ENCODE results near the gene LRRC26. TPM values are rescaled to one million over a fixed set of nuclear protein-coding genes. Genes with fewer than 3 reads are reported as not detected.

LRRC26 gene
- total and polyA plus RNA-seq, 2 of the 13 experiments (the other 11 are each of a cell fraction or from before 2014, with no cell fraction given), result not detected

GRCh38 chr9:137168904-137169856, 671 bp downstream of the LRRC26 start (continued):
- no peak for TF ChIP-seq FIP1L1 (IDR thresholded peaks at IDR 0.05; ENCODE audit: borderline replicate concordance, insufficient read depth, low read depth, low read length)
- TF ChIP-seq ZNF543 (CRISPR knock-in tag; IDR thresholded peaks at IDR 0.05), result no peak
- no peak for TF ChIP-seq RBM22 (optimal IDR thresholded peaks at IDR 0.05; ENCODE audit: low read length)
- TF ChIP-seq ZSCAN9 (CRISPR knock-in tag; IDR thresholded peaks at IDR 0.05; ENCODE audit: borderline replicate concordance), result no peak
- no peak for TF ChIP-seq CREB1 (IDR thresholded peaks at IDR 0.05)
- TF ChIP-seq CREB1 (CRISPR knock-in tag; IDR thresholded peaks at IDR 0.05), result no peak
- TF ChIP-seq ZSCAN21 (CRISPR knock-in tag; IDR thresholded peaks at IDR 0.05; ENCODE audit: borderline replicate concordance), result peak; percentile 18; the same call in 1 of the 2 replicates
- no peak for TF ChIP-seq JUN (CRISPR knock-in tag; IDR thresholded peaks at IDR 0.05)
- TF ChIP-seq PTBP1 (IDR thresholded peaks at IDR 0.05; ENCODE audit: low read depth, low read length, poor library complexity, severe bottlenecking), result no peak
- no peak for TF ChIP-seq ZBTB10 (CRISPR knock-in tag; IDR thresholded peaks at IDR 0.05; ENCODE audit: borderline replicate concordance)
- no peak for TF ChIP-seq ZNF547 (CRISPR knock-in tag; IDR thresholded peaks at IDR 0.05)
- no peak for TF ChIP-seq IRX3 (CRISPR knock-in tag; IDR thresholded peaks at IDR 0.05; ENCODE audit: borderline replicate concordance, low read depth)
- TF ChIP-seq POLR2G (IDR thresholded peaks at IDR 0.05; ENCODE audit: low read depth, low read length), result no peak
- TF ChIP-seq, protein P1, sequence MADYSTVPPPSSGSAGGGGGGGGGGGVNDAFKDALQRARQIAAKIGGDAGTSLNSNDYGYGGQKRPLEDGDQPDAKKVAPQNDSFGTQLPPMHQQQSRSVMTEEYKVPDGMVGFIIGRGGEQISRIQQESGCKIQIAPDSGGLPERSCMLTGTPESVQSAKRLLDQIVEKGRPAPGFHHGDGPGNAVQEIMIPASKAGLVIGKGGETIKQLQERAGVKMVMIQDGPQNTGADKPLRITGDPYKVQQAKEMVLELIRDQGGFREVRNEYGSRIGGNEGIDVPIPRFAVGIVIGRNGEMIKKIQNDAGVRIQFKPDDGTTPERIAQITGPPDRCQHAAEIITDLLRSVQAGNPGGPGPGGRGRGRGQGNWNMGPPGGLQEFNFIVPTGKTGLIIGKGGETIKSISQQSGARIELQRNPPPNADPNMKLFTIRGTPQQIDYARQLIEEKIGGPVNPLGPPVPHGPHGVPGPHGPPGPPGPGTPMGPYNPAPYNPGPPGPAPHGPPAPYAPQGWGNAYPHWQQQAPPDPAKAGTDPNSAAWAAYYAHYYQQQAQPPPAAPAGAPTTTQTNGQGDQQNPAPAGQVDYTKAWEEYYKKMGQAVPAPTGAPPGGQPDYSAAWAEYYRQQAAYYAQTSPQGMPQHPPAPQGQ (CRISPR knock-in tag; IDR thresholded peaks at IDR 0.05; ENCODE audit: borderline replicate concordance), result no peak
- TF ChIP-seq SIN3A (IDR thresholded peaks at IDR 0.05; ENCODE audit: borderline replicate concordance, low read depth, low read length), result no peak
- no peak for TF ChIP-seq SUZ12 (IDR thresholded peaks at IDR 0.05; ENCODE audit: low read depth, low read length)
- TF ChIP-seq ZXDC (CRISPR knock-in tag; IDR thresholded peaks at IDR 0.05), result peak; percentile 44; the same call in 1 of the 2 replicates
- TF ChIP-seq PHF8 (CRISPR knock-in tag; IDR thresholded peaks at IDR 0.05), result peak; percentile 45
- TF ChIP-seq NCOA2 (CRISPR knock-in tag; IDR thresholded peaks at IDR 0.05), result no peak
- TF ChIP-seq ZBTB43 (CRISPR knock-in tag; conservative IDR thresholded peaks at IDR 0.05), result 0 out of 2 replicates have a peak, but pooled peaks have one; percentile 20
- no peak for TF ChIP-seq ZNF879 (CRISPR knock-in tag; IDR thresholded peaks at IDR 0.05)

Data from HepG2 (cell line).